Urinary bladder (tissue), 4 donors: ENCODE data around the gene CTIF. TPM values are rescaled to one million over a fixed set of nuclear protein-coding genes. Genes with fewer than 3 reads are reported as not detected.

Source experiments
- DNase-seq: peaks from one replicate; pipeline ENCODE4 v3.0.0-alpha.2; 2015; ENCODE audit errors: extremely low spot score
- H3K27ac ChIP-seq: one replicate; pipeline ENCODE4 v1.5.1; 2013; ENCODE audit warnings: low read depth, mild to moderate bottlenecking, moderate library complexity
- H3K36me3 ChIP-seq: one replicate; pipeline ENCODE4 v1.6.1; 2013; ENCODE audit warnings: mild to moderate bottlenecking, moderate library complexity; ENCODE audit not compliant: insufficient read depth
- H3K4me1 ChIP-seq: one replicate; pipeline ENCODE4 v1.6.1; 2013; ENCODE audit warnings: mild to moderate bottlenecking, moderate library complexity; ENCODE audit not compliant: insufficient read depth
- H3K4me3 ChIP-seq: one replicate; pipeline ENCODE4 v1.5.1; 2013; ENCODE audit warnings: low read depth, low read length
- WGBS: extraction: QIAGEN DNeasy Blood & Tissue Kit; methylation state at CpG from one replicate; pipeline ENCODE4 v1.1.7; 2013; 5-methylcytosine and 5-hydroxymethylcytosine counted together
- polyA plus RNA-seq: library from polyadenylated mRNA; stranded (reverse); fragments of 200-250 nt; gene quantifications from one replicate; pipeline ENCODE4 v1.2.3, GENCODE V29; 2013
- total RNA-seq: library from RNA; depleted of rRNA; stranded (reverse); fragments of >200 nt; gene quantifications from one replicate; pipeline ENCODE4 v1.2.3, GENCODE V29; 2014
- donor health status: healthy with polysubstance abuse.
- donor health status: healthy.

The CTIF gene
- total and polyA plus RNA-seq, 2 donors: 26.6 to 50.3 TPM

DNA sequence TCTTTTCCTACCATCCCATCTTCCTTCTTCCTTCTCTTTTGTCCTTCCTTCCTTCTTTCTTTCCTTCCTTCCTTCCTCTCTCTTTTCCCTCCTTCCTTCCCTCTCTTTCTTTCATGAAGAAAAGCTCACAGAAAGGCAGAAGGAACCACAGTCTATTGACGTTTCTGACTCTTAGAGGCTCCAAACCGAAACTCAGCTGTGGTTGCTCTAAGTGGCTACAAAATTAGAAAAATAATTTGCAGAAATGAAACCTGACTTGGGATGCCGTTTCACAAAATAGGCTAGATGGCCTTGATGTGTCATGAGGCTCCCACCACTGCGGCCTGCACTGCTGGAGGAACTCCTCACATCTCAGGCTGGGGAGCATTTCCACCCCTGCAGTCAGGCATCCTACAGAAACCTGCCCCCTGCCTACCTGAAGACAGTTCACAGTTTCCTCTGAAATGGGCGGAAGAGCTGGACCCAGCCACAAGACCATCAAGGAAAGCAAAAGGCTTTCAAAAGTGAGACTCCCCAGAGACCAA lies 246.3 kb downstream of the CTIF start:
- Histone ChIP-seq H3K4me3 (no peak overlapping the region), H3K27ac (no peak overlapping the region), H3K4me1 (no peaks in the 10 kb centered on the region), H3K36me3 (no peaks in the 10 kb centered on the region)
- DNase-seq: no peak
- WGBS: 82% methylated on average over 5 of the region's 5 CpGs

DNA sequence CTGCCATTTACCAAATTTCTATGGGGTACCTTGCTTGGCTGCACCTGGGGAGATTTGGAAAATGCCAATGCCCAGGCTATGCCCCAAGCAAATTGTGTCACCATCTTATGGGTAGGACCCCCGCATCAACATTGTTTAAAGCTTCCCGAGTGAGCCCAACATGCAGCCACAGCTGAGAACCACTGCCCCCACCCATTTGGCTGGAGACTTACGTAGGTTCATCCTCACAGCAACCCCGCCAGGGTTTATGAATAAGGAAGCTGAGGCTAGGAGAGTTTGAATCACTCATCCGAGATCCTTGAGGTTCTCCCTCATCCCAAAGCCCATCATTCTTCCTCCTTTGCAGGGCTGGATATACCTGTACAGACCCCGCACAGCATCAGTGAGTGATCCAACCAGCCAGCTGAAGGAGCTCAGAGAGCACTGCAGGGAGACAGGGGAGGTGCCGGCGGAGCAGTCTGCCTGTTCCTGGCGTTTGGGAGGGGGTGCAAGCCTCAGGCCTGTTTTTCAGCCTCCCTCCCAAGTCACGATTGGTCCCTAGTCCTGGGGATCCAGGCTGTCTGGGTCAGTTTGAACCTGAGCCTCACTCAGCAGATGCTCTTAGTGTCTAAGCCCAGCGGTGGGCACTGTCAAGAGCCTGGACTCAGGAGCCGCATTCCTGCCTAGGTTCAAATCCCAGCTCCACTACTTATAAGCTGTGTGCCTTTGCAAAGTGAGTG lies 247.1 kb downstream of the CTIF start:
- DNase-seq: no peak
- Histone ChIP-seq H3K4me1 (no peaks in the 10 kb centered on the region), H3K36me3 (no peaks in the 10 kb centered on the region), H3K4me3 (no peak overlapping the region), H3K27ac (no peak overlapping the region)
- 85% methylated on average over 12 of the region's 12 CpGs for WGBS

DNA sequence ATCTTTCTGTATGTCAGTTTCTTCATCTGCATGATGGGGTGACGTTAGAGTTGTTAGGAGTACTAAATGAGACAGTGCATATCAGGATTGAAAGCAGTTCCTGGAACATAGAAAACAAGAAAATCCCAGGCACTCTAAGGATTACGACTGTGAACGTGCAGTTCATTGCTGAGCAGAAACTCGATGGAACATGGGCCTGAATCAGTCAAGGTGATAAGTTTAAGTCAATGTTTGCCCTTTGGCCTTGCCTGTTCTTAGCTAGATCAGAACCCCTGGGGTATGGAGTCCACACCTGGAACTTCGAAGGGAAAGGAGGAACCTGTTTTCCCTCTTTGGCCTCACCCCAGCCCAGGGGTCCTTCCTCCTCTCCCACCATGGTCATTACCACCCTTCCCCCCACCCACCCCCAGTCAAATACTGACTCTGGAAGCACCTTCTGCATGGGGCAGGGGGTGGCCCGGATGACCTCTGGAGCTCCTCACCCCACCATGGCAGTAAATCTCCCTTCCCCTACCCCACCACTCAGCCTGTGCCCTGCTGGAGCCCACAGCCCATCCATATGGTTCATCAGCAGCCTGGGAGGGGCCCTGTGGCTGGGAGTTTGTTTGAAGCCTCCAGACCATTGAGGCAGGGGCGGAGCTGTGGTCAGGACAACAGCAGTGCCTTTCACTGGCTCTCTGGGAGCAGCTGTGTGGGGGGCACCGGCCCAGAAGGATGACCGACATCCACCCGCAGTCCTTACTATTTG lies 247.8 kb downstream of the CTIF start:
- Histone ChIP-seq H3K36me3 (no peaks in the 10 kb centered on the region), H3K27ac (no peak overlapping the region), H3K4me3 (no peak overlapping the region), H3K4me1 (no peaks in the 10 kb centered on the region)
- WGBS: 75% methylated on average over 10 of the region's 10 CpGs
- DNase-seq: no peak

DNA sequence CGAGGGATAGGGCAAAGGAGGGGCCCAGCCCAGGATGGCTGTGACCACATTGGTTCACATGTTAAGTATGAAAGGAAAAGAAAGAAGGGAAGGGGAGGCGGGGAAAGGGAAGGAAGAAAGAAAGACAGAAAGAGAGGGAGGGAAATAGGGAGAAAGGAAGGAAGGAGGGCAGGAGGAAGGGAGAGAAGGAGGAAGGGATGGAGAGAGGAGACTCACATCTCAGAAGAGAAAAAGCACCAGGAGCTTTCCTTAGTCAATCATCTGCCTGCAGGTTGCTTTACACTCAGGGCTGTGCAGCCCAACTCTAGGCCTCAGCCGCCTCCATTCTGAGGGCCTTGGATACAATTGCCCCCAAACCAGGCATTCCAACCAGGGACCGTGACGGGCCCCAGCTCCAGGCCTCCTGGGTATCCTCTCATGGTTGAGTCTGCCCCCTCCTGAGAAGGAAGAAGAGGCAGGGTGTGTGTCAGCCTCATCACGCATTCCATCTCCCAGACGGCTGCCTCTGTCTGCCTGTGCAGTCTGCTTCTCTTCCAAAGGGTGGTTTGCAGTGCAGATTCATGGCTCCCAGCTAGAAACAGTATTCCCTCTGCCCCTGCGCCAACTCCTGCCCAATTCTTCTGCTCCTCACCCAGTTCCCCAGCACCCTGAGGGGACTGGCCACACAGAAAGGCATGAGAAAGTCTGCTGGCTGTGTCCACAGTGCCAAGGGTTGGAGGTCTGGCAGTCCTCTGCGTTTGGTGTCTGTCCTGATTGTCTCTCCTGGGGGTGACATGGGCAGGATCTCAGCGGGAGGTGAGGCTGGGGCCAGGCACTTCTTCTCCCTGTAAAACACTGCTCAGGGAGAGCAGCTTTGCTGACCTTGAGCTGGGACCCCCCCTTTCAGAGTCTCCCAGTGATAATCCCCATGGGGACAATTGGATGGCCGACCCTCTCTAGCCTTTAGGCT lies 248.6 kb downstream of the CTIF start:
- Histone ChIP-seq H3K27ac (no peak overlapping the region), H3K4me1 (no peaks in the 10 kb centered on the region)
- no peak for DNase-seq

DNA sequence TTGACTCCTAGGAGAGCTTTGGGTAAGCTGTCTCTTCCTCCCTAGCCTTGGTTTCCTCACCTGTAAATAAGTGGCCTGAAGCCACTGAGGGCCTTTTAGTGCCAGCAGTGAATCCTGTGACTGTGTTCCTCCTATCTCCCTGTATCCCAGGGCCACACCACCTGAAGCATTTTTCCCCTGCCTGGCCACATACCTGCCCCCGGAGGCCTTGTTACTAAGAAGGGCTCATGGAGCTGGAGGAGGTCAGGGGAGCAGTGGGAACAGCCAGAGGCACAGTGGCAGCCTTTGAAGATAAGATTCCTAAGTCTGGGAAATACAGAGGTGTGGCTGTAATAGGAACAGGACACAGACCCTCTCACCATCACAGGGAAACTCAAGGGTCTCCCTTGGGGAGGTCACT lies 249.5 kb downstream of the CTIF start:
- Histone ChIP-seq H3K36me3 (no peaks in the 10 kb centered on the region), H3K4me3 (no peak overlapping the region), H3K4me1 (no peaks in the 10 kb centered on the region), H3K27ac (no peak overlapping the region)
- 56% methylated on average over 1 of the region's 1 CpG for WGBS
- DNase-seq: no peak

More for the DNA sequence above, 248.6 kb downstream of the CTIF start:
- Histone ChIP-seq H3K36me3 (no peaks in the 10 kb centered on the region), H3K4me3 (no peak overlapping the region)
- WGBS: 70% methylated on average over 11 of the region's 11 CpGs

DNA sequence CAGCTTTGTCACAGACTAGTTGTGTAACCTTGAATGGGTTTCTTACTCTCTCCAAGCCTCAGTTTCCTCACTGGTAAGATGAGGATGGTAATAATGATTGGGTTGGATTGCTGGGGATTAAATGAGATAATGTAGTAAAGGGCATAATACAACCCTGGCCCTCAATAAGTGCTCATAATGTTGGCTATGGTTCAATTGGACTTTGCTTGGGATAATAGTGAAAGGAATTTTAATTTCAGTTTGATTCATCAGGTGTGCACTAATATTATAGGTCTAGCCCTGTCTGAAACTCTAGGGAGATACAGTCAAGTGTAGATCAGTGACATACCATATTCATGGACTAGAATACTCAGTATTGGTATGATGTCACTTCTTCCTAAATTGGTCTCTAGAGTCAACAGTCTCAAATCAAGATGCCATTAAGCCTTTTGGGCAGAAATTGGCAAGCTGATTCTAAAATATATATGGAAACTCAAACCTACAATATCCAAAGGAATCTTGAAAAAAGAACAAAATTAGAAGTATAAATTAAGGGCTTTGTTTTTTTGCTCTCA lies 250.5 kb downstream of the CTIF start:
- Histone ChIP-seq H3K4me1 (no peaks in the 10 kb centered on the region), H3K4me3 (no peak overlapping the region), H3K36me3 (no peaks in the 10 kb centered on the region), H3K27ac (no peak overlapping the region)
- no peak for DNase-seq

DNA sequence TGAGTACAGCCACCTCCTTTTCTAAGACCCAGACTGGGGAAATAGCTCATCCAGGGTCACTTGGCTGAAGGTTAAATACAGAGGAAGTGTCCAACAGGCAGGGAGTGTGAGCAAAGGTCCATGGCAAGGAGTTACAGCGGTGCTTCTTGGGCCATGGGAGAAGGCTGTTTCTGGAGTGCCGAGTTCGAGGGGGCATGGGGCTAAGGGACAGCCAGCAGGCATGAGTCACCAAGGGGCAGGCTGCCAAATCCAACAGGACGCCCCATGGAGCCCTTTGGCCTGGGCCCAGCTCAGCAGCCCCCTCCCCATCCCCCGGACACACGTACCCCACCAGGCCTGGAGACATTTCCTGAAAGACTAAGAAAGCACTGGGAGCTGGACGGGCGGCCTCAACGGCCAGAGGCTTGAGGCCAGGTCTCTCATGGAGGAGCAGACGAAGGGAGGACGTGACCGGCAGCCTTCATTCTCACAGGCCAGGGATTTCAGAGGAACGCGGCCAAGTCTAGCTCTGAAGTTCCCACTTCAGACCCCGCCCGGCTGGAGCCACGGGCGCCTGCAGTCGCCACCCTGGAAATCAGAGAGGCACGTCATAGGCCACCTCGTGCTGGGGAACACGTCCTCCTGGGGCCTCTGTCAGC lies 251.5 kb downstream of the CTIF start:
- Histone ChIP-seq H3K27ac (no peak overlapping the region), H3K4me1 (no peaks in the 10 kb centered on the region), H3K36me3 (no peaks in the 10 kb centered on the region), H3K4me3 (no peak overlapping the region)
- no peak for DNase-seq
- WGBS: 69% methylated on average over 22 of the region's 22 CpGs

DNA sequence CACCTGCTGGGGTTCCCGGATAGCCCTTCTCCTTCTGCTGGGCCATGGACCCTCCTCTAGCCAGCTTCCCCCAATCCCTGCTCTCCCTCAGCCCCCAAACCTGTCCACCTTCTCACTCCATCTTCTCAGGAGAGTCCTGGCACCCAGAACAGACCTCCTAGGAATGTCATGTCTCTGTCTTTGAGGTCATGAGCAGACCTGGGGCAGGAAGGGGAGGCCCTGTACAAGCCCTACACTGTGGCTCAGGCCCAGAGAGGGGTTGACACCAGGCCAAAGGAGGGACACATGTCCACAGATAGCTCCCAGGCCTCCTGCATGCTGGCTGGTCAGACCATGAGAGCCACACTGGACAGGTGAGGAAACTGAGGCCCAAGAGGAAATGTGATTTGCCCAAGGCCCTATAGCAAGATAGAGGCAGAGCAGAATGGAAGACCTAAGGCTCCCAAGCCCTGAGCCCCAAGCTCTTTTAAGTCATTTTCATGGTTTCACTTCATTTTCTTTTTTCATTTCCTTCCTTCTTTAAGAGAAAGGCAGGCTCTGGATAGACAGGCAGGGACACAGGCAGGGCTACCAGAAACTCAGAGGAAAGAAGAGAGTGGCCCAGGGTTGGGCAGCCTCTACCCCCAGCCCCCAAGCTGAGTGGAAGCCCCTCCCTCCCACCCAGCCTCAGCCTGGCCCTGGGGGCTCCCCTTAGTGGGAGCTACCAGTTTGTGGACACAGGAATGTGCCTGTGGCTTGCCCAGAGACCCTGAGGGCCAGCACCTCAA lies 252.2 kb downstream of the CTIF start:
- 81% methylated on average over 1 of the region's 1 CpG for WGBS
- no peaks in the 10 kb centered on the region for H3K36me3 ChIP-seq
- DNase-seq: no peak
- H3K4me3 ChIP-seq: no peak overlapping the region
- no peak overlapping the region for H3K27ac ChIP-seq
- H3K4me1 ChIP-seq: no peaks in the 10 kb centered on the region

DNA sequence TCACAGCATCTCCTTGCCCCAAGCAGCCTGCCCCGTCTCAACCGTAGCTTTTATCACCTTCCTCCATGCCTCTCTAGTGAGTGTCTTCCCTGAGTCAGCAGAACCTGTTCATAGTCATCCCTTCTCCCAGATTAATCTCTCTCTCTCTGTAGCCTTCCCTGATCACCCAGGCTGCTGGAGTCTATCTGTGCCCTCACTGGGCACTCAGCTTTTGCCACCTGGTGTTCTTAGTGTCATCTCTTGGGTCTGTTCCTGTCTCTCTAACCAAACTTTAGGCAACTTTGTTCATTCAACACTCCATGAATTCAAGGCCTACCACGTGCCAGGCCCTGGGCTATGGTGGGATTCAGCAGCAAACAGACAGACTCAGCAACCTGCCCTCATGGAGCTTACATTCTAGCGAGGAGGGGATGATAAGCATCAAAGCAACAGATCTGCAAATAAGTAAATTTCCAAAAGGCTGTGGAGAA lies 252.8 kb downstream of the CTIF start:
- H3K4me3 ChIP-seq: no peak overlapping the region
- H3K36me3 ChIP-seq: no peaks in the 10 kb centered on the region
- 93% methylated on average over 4 of the region's 4 CpGs for WGBS
- DNase-seq: no peak
- H3K27ac ChIP-seq: no peak overlapping the region
- no peaks in the 10 kb centered on the region for H3K4me1 ChIP-seq

DNA sequence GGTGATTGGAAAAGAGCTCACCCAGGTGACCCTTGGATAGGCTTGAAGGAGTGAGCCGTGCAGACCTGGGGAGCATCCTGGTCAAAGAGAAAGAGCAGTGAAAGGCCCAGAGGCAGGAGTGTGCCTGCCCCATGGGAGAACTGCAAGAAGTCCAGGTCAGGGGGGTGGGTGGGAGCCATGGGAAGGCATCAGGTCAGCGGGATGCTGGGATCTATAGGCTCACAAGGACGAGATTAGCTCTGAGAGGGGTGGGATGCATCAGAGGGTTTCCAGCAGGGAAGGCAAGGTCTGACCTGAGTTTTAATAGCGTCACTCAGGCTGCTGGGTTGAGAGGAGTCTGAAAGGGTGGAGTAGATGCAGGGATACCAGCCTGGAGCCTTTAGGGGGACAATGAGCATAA lies 253.3 kb downstream of the CTIF start:
- H3K4me3 ChIP-seq: no peak overlapping the region
- H3K36me3 ChIP-seq: no peaks in the 10 kb centered on the region
- WGBS: 95% methylated on average over 4 of the region's 4 CpGs
- no peak for DNase-seq
- no peaks in the 10 kb centered on the region for H3K4me1 ChIP-seq
- no peak overlapping the region for H3K27ac ChIP-seq

DNA sequence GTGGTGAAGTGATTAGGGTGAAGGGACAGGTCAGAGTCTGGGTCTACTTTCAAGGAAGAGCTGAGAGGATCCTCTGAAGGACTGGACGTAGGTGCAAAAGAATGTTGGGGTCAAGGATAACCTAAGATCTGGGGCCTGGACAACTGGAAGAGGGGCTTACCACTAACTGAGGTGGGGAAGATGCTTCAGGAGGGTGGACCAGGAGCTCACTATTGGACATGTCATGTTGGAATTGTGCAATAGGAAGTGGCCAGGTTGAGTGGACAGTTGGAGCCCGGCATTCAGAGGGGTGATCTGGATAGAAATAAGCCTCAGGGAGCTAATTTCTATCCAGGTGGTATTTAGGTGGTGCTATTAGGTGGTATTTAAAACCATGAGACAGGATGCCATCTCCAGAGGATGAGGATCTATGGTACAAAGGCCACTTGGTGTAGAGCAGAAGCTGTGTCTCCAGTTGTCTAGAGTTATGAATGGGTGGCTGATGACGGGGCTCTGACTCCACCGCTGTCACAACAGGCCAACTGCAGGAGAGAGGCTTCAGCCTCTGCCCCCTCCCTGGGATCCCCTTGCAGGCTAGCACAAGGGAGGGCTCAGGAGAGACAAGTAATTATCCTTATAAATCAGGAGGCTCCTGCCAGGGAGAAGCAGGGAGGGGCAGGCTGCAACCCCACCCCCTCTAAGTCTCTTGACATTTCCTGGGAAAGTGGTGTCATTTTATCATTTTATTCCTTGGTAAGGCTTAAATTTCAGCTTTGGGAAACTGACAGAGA lies 254.0 kb downstream of the CTIF start:
- no peak for DNase-seq
- 93% methylated on average over 4 of the region's 4 CpGs for WGBS
- H3K4me1 ChIP-seq: no peaks in the 10 kb centered on the region

More for the DNA sequence above, 254.0 kb downstream of the CTIF start:
- Histone ChIP-seq H3K36me3 (no peaks in the 10 kb centered on the region), H3K4me3 (no peak overlapping the region), H3K27ac (no peak overlapping the region)
